HS-5 (cell line): ENCODE results near the gene PHF24.
A peak's percentile ranks its signal among the peaks of the same experiment; 100 is the strongest.

Experiments used
- DNase-seq: peaks from one replicate; pipeline ENCODE4 v3.0.0-alpha.2; 2012; ENCODE audit warnings: low read depth

The PHF24 gene

DNA sequence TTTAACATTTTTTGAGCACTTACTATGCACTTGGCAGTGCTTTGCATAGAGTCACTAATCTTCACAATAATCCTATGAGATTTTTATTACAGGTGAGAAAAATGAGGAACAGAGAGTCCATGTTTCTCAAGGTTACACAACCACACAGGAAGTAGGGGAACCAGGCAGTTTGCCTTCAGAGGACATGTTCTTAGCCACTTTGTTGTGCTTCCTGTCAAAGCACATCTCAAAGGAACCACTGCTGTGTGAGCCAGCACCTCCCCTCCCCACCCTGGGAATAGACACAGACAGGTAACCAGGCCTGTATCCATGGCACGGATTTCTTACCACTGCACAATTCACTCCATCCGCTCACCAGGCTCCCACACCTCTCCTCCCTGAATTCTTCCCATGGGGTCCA is 25.1 kb downstream of the PHF24 start:
- DNase-seq: no peak

DNA sequence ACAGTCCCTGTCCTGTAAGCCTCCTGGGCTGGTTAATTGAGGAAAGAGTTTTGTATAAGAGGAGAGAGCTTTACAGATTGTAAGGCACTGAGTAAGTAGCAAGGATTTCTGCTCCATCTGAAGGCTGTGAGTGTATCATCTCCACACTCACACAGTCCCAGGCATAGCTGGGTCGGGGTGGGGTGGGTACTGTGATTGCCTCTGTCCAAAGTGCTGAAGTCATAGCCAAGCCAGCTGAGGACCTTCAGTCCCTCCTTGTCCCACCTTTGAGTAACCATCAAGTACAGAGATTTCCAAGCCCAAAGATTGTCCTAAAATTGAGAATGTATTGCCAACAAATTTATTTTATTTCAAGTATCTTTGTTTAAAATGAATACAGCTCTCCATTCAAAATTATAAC is 26.0 kb downstream of the PHF24 start:
- no peak for DNase-seq

DNA sequence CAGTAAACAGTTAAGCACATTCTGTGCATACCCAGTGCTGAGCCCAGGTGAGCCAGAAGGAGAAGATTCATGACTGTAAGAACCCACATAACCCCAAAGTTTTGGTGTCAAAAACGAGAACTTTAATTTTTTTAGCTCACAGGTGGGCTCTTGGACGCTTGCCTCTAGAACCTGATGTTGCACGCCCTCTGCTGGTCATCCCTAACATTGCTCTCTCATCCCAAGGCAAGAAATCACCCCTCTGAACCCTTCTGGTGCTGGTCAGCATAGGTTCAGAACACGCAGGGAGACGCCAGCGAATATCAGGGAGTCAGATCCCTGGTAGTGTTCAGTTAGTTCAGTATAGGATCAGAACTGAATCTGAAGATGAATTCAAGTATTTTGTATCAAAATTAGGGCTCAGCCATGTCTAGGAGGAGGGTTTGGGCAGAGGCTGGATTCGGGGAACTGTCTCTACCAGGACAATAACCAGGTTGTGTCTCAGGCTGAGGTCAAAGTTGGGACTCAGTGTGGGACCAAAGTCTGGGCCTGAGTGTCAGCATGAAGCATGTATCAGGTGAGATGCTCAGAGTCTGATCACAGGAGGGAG is 27.3 kb downstream of the PHF24 start:
- DNase-seq: no peak

DNA sequence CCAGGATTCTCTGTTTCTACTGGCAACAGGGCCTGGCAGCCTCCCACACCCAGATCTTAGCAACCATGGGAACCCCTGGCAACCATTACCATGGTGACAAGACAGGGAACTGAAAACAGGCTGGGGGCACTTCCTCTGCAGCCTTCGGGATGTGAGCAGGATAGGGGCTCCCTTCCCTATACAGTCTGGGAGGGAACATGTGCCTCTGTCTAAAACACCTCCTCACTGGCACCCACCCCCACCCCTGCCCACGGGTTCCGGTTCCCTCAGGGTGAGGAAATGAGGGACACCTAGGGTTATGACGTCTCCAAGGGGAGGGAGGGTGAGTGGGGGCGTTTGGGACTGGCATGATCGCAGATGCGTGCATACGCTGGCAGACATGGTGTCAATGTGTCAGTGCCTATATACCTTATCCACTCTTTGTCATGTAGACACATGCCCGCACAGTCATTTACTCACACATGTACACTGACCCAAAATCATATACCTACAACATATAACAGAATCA is 28.5 kb downstream of the PHF24 start:
- DNase-seq: no peak

DNA sequence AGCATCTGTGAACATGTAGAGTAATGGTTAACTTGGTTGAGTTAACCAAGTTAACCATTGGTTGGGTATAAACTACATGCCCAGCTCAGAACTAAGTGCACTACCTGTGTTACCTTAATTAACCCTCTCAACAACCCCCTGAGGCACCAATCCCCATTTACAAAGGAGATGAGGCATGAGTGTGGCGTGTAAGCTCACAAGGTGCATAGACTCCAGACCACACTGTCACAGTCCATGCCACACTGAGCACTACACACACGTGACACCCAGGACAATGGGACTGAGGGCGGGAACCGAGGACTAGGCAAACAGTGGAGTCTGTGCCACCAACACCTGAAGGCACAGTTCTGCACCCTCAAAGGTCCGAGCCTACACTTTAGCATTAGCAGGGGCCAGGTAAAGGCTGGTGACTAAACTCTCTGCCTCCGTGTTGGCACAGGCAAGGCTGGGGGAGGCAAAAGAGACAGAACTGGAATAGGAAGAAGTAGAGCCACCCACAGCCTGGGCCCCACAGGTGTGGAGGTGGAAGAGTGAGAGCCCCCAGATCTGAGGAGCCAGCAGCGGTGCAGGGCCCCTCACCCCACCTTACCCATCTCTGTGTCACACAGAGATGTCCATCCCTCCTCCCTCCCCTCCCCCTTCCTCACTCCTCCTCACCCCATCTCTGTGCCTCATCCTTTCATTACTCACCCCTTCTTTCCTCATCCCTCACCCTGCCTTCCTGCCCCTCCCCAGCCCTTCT is 29.2 kb downstream of the PHF24 start:
- DNase-seq: no peak

DNA sequence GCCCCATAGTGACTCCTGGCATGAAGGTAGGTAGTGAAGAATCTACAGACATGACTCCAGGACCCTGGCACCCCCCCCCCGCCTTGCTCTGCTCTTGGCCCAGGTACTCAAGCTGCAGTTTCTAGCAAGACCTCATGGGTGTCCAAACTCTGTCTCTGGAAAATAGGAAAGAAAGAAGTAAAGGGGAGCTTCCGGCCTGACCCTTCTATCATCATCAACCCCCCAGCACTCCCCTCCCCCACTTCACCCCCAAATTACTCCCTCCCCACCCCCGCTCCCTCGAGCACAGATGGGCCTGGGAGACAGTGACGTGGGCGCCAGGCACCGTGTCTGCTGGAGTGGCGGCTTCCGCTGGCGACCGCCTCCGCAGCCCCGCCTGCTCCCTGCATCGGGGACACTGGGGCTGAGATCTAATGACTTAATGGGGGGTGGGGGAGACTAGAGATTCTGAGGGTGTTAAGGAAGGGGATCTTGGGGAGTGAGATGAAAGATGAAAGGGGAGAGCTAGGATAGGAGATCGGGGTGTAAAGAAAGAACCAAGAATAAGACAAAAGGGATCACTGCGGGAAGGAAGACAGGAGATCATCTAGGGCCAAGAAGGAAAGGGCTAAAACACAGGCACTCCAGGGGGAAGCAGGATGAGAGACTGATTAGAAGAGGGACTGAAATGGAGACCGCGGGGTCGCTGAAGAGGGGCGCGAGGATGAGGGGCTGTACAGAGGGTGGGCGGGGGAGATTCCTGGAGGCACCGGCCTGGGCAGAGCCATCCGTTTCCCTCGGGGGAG is 30.3 kb downstream of the PHF24 start:
- DNase-seq: no peak

DNA sequence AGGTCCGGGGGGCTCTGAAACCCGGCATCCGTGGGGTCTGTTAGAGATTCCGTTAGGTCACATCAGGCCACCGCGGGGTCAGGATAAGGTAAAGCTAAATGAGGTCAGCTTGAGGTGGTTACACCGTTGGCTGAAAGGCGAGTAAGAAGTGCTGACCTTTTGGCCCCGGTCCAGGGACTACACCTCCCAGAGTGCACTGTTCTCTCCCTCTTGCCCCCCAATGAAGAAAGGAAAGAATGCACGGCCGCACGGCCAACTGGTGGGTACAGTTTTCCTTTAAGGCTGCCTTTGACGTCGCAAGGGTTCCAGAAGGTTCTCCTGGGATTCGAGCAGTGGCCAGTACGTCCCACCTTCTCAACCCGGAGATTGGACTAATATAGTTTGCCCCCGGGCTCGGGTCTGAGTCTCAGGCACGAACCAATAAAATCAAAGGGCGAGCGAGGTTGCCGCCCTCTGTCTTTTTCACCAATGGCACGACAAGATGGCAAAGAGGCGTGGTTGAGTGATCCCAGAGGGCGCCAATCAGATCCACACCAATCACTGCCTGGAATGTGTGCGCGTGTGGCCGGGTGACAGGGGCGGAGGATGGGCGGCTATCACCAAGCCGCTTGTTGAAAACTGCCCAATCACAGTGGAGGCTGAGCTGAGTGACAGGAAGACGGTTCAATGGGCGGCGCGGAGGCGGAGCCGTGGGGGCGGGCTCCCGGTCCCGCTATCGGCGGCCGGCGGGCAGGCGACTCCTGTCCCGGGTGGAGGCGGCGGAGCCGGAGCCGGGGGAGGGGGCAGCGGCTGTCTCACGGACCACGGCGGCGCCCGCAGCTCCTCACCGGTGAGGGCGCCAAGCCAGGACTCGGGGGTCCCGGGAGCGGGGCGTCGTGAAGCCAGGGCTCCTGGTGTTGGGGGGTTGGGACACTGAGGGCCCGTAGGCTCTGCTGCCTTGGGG is 31.2 kb downstream of the PHF24 start, which contains the start of gene DNAJB5:
DNAJB5 (plus strand) TSS at position 743 of the 943 bp plus-strand sequence. CDS start 886 bp downstream, outside the sequence.
- peak; percentile 99 for DNase-seq

DNA sequence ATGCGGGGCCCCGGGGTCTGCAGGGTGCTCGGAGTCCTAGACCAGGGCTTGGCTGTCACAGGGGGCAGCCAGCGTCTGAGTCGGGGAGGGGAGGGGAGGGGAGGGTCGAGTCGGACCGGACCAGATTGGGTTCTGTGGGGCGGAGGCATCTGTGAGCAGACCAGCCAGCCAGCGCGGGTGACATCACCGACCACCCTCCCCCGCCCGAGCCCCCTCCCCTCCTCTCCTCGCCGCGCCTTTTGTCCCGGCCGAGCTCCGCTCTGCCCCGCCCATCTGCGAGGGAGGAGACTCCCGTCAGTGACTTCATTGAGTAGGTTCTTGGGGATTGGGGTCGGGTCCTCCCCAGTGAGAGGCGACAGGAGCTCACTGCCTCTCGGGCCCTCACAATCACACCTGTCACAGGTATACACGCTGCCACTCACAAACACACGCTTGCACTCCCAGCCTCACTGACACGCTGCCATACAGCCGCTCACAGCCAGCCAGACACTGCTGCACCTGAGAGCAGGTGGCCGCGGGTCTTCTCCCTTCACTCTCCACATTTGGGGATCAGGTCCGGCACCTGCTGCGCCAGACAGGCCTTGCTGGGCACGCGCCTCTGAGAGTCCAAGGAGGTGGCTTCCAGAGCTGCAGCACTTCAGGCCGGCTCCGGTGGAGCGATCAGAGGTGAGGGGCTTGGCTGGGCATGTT is 32.0 kb downstream of the PHF24 start:
- no peak for DNase-seq

DNA sequence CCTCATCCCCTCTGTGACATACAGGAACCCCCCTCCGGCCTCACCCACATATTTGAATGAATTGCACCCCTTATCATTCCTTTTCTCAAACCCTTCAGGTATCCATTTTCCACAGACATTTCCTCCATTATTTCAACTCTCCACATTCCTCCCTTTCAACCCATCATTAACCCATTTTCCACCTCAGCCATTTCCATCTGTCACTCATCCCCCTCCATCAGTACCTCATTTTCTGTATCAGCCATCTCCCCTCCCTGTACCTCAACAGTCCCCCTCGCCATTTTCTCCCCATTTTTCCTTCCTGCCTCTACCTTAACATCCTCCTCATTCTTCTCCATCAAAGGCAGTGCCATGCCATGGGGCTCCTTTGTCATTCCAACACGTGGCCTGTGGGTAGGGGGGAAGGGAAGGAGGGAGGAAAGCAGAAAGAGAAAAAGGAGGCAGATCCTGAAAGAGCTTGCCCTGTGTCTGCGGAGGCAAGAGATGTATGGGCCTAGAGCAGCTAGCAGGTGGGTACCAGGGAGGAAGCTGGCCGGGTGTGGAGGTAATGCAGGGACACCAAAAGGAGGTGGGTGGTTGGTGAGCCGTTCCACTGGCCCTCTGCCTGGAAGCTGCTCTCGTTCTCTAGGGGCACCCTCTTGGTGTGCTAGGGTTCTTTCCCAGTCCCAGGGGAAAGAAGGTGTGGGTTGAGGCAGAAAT is 33.0 kb downstream of the PHF24 start:
- no peak for DNase-seq

DNA sequence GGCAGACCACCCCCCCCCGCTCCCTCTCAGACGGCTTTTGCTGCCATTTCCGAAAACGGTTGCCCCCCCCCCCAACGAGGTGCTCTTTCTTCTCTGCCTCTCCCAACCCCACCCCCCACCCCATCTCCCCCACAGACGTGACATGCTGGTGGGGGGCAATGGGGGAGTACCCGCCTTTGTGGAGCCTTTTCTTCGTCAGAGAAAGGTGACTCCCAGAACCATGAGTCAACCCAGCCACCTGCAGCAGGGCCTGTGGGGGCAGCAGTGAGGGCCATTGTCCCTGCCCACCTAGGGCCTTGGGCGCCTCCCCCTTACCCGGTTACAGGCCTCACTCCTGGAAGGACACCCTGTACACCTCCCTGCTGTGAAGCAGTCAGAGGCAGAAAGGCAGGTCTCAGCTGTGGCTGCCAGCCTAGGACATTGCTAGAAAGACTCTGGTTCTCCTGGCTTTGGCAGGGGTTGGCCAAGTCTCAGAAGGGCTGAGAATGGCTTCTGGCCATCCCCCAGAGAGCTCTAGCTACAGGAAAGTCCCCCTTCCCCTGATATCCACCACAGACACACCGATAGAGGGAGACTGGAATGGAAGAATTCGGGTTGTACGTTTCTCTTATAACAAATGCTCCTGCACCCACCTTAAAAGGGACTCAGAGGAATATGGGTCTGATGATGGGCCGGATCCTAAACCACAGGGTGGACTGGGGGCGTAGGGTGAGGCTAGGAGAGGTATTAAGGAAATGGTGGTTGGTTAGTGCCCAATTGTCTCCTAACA is 33.7 kb downstream of the PHF24 start:
- no peak for DNase-seq

DNA sequence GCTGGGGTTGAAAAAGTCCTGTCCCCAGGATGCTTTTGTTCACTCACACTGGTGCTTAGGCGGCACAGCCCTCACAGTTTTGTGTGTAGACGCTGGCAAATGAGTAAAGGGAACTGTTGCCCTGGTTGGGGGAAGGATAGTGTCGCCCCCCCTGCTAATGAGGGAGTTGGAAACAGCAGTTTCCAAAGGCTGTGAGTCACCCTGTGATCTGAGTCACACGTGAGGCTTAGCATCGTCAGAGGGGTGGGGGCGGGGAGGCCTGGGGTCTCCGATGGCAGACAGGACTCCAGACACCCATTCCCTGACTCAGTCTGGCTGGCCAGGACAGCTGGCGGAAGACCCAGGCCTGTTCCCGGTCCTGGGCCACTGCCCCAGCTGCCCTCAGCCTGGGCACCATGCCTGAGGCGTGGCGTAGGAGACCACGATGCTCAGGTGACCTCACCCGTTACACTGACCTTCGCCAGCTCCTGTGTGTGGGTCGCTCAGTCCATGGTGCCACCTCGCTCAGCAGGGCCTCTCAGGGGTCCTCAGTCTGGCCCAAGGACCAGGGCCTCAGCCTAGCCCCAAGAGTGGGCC is 34.4 kb downstream of the PHF24 start:
- peak; percentile 72 for DNase-seq

DNA sequence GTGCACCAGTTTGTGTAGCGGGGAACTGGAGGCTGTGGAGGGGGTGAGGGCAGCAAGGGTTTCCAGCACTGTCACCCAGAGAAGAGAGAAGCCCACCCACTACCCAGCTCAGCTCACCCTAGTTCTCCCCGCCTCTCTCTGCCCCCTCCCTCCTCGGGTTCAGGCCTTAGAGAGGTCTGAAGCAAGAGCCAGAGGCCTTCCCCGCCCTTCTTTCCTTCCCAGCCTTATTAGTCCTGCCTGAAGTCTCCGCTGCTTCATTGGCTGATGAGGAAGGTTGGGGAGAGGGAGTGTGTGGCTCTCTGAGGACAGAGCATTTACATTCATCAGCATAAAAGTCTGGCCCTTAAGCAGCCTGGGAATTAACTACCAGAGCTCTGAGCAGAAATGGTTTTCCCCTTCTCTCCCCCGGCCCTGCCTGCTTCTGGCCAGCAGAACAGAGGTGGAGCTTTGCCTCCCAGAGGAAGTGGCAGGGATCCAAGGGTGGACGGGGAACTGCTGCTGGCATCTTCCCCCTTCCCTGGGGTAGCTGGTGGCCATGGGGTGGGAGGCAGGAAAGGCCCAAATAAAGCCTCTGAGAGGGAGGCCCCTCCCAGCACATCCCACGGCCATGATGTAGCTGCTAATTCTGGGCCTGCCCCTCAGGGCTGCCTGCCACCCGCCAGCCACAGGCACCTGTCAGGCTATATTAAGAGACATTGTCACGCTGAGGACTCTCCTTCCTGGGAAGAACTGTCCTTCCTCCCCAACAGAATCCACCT is 35.6 kb downstream of the PHF24 start:
- DNase-seq: no peak

DNA sequence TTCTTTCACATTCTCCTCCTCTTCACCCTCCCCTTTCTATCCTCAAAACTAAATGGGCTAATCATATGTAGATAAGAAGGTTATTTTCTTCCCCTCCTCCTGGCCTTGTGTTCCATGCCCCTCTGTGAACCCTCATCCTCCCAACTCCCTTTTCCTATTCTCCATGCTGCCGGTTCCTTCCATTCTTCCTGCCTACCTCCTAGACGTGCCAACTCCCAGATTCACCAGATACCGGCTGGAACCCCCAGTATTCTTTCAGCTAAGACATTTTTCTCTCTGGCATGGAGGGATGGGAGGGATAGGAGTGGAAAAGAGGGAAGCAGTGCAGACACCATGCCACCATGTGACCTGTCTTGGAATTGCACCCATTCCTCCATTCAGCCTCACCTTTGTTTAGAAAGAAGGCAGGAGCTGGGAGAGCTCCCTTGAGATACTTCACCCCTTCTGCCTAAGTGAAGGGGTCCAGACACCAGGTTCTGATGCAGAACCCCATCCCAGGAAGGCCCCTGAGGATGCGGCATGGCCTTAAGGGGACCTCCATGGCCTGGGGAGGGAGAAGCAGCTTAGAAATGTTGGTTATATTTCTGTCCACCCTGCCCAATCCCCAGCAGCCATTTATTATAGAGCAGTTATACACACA is 36.3 kb downstream of the PHF24 start:
- DNase-seq: no peak

DNA sequence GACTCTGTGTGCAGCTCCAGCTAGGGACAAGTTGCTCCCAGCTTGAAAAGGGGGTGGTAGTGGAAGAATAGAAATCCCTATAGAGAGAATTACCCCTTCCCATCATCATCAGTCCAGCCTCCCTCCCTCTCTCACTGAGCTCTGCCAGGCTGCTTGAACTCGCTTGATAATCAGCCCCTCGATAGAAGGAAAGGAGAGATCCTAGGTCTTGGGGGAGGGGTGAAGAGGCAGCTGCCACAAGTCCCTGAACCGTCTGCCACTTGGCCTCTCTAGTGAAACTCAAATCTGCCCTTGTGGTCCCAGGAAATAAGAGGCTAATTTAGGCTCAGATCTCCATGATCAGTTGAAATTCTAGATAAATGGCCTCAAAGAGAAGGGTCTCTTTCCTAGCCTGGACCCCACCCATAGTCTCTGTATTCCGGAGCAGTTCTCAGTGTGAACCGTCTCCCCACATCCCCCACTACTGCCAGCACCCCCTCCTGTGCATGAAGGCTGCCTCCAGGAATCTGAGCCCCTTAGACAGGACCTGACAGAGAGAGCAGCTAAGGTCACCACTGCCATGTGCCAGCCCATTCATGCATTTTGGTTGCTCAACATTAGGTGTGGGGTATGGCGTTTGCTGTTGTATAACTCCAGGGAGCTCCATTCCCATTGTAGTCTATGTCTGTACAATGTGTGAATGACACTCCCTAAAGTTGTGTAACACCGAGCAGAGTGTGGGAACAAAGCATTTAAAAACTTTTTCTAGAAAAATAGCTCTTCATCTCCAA is 37.0 kb downstream of the PHF24 start:
- no peak for DNase-seq

DNA sequence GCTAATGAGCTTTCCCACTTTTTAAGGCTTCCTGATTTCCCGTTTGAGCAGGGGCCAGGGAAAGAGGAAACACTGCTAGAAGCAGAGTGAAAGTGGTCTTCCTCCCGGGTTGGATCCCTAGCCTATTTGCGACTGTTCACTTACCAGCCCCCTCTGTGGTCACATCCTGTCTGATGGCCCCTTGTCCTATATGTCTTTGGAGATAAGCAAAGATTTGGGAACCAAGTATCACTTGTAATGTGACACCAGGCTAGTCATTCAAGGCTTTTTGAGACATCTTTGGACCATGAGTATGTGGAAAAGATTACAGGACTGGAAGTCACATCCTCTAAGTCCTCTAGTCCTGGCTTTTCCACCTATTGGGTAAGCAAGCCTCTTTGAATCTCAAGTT is 37.6 kb downstream of the PHF24 start:
- DNase-seq: no peak

DNA sequence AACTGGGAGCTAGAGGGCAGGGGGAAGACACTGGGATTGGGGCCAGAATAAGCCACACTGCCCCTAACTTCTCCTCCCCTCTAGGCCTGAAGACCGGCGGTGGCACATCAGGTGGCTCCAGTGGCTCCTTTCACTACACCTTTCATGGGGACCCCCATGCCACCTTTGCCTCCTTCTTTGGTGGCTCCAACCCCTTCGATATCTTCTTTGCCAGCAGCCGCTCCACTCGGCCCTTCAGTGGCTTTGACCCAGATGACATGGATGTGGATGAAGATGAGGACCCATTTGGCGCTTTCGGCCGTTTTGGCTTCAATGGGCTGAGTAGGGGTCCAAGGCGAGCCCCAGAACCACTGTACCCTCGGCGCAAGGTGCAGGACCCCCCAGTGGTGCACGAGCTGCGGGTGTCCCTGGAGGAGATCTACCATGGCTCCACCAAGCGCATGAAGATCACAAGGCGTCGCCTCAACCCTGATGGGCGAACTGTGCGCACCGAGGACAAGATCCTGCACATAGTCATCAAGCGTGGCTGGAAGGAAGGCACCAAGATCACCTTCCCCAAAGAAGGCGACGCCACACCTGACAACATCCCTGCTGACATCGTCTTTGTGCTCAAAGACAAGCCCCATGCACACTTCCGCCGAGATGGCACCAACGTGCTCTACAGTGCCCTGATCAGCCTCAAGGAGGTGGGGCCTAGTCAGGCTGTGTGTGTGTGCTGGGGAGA is 38.3 kb downstream of the PHF24 start:
- no peak for DNase-seq

DNA sequence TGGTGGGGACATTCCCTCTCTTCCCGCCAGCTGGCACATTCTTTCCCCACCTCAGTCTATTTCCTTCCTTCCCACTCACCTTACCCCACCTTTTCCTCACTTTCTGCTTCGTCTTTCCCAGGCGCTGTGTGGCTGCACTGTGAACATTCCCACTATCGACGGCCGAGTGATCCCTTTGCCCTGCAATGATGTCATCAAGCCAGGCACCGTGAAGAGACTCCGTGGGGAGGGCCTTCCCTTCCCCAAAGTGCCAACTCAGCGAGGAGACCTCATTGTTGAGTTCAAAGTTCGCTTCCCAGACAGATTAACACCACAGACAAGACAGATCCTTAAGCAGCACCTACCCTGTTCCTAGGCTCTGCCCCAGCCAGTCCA is 38.8 kb downstream of the PHF24 start:
- no peak for DNase-seq
